ENCODE results near the gene SMIM30.

The SMIM30 gene

GRCh38 chr7:113100121-113100603 lies 18.2 kb downstream of the SMIM30 start:
- peak; percentile 8 for DNase-seq (ENCODE audit: low spot score)

- no peak for DNase-seq (ENCODE audit: low spot score)
Observed at GRCh38 chr7:113099284-113099919, 19.0 kb downstream of the SMIM30 start.

- DNase-seq (ENCODE audit: low spot score), result no peak
Observed at GRCh38 chr7:113094517-113095249, 23.7 kb downstream of the SMIM30 start.

- no peak for DNase-seq (ENCODE audit: low spot score)
Observed at GRCh38 chr7:113093561-113093960, 24.8 kb downstream of the SMIM30 start.

GRCh38 chr7:113092762-113093161 lies 25.6 kb downstream of the SMIM30 start:
- no peak for DNase-seq (ENCODE audit: low spot score)

GRCh38 chr7:113087071-113087998 lies 31.0 kb downstream of the SMIM30 start:
- peak; percentile 80 for DNase-seq (ENCODE audit: low spot score)

GRCh38 chr7:113086431-113086888 lies 31.9 kb downstream of the SMIM30 start, which contains the start of gene GPR85:
GPR85 (minus strand) TSS chr7:113086827; CDS start chr7:113084721, 2,106 bp downstream.
- peak; percentile 89 for DNase-seq (ENCODE audit: low spot score)

GRCh38 chr7:113085781-113086390 lies 32.5 kb downstream of the SMIM30 start:
- DNase-seq (ENCODE audit: low spot score), result peak; percentile 5

- no peak for DNase-seq (ENCODE audit: low spot score)
Observed at GRCh38 chr7:113084496-113085172, 33.7 kb downstream of the SMIM30 start.

GRCh38 chr7:113083816-113084495 lies 34.4 kb downstream of the SMIM30 start:
- DNase-seq (ENCODE audit: low spot score), result no peak

GRCh38 chr7:113083132-113083815 lies 35.1 kb downstream of the SMIM30 start:
- DNase-seq (ENCODE audit: low spot score), result no peak

GRCh38 chr7:113078331-113078730 lies 40.0 kb downstream of the SMIM30 start:
- DNase-seq (ENCODE audit: low spot score), result no peak

- no peak for DNase-seq (ENCODE audit: low spot score)
Observed at GRCh38 chr7:113076703-113077102, 41.7 kb downstream of the SMIM30 start.

GRCh38 chr7:113071465-113071864 lies 46.9 kb downstream of the SMIM30 start:
- DNase-seq (ENCODE audit: low spot score), result peak; percentile 8

Measured in AG08396 (cell line).